ENCODE measurements around the gene DOK6. TPM values are rescaled to one million over a fixed set of nuclear protein-coding genes. Genes with fewer than 3 reads are reported as not detected.
A peak's percentile ranks its signal among the peaks of the same experiment; 100 is the strongest.

Gene DOK6
- total and polyA plus RNA-seq, 9 of the 15 experiments (the other 6 are each of a cell fraction or from before 2014, with no cell fraction given) = not detected

DNA sequence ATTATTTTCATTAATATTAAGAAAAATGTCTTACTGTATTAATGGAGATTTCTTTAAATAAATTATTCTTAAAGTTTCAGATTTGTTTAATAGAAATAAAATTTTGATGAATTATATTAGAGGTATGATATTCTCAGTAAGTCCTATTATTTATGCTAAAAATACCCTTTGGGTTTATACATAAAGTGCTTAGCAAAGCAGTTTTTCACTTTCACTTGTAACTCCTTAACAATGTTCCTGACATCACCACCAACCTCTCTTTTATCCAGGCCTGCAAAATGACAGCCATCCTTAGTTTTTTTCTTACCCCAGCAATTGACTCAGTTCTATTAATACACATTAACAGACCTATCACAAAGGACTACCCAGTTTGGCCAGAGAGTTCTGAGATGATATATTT is 376.6 kb downstream of the DOK6 start (continued):
- TF ChIP-seq, protein P1, sequence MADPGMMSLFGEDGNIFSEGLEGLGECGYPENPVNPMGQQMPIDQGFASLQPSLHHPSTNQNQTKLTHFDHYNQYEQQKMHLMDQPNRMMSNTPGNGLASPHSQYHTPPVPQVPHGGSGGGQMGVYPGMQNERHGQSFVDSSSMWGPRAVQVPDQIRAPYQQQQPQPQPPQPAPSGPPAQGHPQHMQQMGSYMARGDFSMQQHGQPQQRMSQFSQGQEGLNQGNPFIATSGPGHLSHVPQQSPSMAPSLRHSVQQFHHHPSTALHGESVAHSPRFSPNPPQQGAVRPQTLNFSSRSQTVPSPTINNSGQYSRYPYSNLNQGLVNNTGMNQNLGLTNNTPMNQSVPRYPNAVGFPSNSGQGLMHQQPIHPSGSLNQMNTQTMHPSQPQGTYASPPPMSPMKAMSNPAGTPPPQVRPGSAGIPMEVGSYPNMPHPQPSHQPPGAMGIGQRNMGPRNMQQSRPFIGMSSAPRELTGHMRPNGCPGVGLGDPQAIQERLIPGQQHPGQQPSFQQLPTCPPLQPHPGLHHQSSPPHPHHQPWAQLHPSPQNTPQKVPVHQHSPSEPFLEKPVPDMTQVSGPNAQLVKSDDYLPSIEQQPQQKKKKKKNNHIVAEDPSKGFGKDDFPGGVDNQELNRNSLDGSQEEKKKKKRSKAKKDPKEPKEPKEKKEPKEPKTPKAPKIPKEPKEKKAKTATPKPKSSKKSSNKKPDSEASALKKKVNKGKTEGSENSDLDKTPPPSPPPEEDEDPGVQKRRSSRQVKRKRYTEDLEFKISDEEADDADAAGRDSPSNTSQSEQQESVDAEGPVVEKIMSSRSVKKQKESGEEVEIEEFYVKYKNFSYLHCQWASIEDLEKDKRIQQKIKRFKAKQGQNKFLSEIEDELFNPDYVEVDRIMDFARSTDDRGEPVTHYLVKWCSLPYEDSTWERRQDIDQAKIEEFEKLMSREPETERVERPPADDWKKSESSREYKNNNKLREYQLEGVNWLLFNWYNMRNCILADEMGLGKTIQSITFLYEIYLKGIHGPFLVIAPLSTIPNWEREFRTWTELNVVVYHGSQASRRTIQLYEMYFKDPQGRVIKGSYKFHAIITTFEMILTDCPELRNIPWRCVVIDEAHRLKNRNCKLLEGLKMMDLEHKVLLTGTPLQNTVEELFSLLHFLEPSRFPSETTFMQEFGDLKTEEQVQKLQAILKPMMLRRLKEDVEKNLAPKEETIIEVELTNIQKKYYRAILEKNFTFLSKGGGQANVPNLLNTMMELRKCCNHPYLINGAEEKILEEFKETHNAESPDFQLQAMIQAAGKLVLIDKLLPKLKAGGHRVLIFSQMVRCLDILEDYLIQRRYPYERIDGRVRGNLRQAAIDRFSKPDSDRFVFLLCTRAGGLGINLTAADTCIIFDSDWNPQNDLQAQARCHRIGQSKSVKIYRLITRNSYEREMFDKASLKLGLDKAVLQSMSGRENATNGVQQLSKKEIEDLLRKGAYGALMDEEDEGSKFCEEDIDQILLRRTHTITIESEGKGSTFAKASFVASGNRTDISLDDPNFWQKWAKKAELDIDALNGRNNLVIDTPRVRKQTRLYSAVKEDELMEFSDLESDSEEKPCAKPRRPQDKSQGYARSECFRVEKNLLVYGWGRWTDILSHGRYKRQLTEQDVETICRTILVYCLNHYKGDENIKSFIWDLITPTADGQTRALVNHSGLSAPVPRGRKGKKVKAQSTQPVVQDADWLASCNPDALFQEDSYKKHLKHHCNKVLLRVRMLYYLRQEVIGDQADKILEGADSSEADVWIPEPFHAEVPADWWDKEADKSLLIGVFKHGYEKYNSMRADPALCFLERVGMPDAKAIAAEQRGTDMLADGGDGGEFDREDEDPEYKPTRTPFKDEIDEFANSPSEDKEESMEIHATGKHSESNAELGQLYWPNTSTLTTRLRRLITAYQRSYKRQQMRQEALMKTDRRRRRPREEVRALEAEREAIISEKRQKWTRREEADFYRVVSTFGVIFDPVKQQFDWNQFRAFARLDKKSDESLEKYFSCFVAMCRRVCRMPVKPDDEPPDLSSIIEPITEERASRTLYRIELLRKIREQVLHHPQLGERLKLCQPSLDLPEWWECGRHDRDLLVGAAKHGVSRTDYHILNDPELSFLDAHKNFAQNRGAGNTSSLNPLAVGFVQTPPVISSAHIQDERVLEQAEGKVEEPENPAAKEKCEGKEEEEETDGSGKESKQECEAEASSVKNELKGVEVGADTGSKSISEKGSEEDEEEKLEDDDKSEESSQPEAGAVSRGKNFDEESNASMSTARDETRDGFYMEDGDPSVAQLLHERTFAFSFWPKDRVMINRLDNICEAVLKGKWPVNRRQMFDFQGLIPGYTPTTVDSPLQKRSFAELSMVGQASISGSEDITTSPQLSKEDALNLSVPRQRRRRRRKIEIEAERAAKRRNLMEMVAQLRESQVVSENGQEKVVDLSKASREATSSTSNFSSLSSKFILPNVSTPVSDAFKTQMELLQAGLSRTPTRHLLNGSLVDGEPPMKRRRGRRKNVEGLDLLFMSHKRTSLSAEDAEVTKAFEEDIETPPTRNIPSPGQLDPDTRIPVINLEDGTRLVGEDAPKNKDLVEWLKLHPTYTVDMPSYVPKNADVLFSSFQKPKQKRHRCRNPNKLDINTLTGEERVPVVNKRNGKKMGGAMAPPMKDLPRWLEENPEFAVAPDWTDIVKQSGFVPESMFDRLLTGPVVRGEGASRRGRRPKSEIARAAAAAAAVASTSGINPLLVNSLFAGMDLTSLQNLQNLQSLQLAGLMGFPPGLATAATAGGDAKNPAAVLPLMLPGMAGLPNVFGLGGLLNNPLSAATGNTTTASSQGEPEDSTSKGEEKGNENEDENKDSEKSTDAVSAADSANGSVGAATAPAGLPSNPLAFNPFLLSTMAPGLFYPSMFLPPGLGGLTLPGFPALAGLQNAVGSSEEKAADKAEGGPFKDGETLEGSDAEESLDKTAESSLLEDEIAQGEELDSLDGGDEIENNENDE (IDR thresholded peaks at IDR 0.05; ENCODE audit: low read depth, low read length) = no peak
- no peak for TF ChIP-seq FOXJ2 (tag; IDR thresholded peaks at IDR 0.05)
- TF ChIP-seq MAFF (IDR thresholded peaks at IDR 0.05; ENCODE audit: low read length) = peak; percentile 67
